HCT116 (cell line): Measurements from ENCODE around the gene ATAD2B. TPM values are rescaled to one million over a fixed set of nuclear protein-coding genes. Genes with fewer than 3 reads are reported as not detected.

ENCODE experiments used
- ATAC-seq: fragments of 200-7000 bp; cut with Tn5 transposase; 2 replicates; pipeline ENCODE4 v1.9.1; 2020; ENCODE audit warnings: mild to moderate bottlenecking, moderate library complexity
- BruUV-seq: library from RNA; stranded (reverse); fragments of 400-500 nt; replicated peaks from 2 replicates; lab custom pipeline; 2021; lab: Mats Ljungman, UMichigan
- CTCF ChIA-PET: fragments of 300-600 bp; sonication (Branson Sonifier 250); formaldehyde crosslinking; loops from one replicate; lab custom pipeline; 2021; ENCODE audit warnings: antibody characterized with exemption; lab: Charles Lee
- POLR2A ChIA-PET: fragments of 300-600, 350-600 bp; sonication (Branson Sonifier 250); formaldehyde crosslinking; loops from one replicate; lab custom pipeline; 2021; ENCODE audit warnings: antibody characterized with exemption; lab: Charles Lee
- RAD21 ChIA-PET, 2 experiments: fragments of 300-600 bp; sonication (Branson Sonifier 250); formaldehyde crosslinking; loops; one replicate each; lab custom pipeline; 2023; ENCODE audit warnings: low total read pairs in 2 of 2; ENCODE audit not compliant: uncharacterized antibody in 2 of 2, unreplicated experiment in 2 of 2, low non-redundant PET in 1 of 2; lab: Charles Lee
- DNase-seq: peaks from one replicate; pipeline ENCODE4 v3.0.0-alpha.2; 2010; ENCODE audit warnings: low read depth, low spot score
- H2AFZ ChIP-seq: fragments of 200-600 bp; shearing (Covaris generic), sonication (generic); 2 replicates; pipeline ENCODE4 v1.6.1; 2017; ENCODE audit warnings: low read depth, mixed run types, mixed read lengths, antibody characterized with exemption, low read length; ENCODE audit not compliant: poor library complexity, severe bottlenecking
- H3K27ac ChIP-seq: 2 replicates; pipeline ENCODE4 v1.5.1; 2012; ENCODE audit warnings: low read depth, low read length
- H3K27me3 ChIP-seq: fragments of 200-600 bp; sonication (generic); 2 replicates; pipeline ENCODE4 v1.6.1; 2016; ENCODE audit warnings: mixed run types, low read length, mixed read lengths; ENCODE audit not compliant: insufficient read depth
- H3K36me3 ChIP-seq, 2 experiments: fragments of 200-500 bp in 1 of 2; fragments of 200-600 bp in 1 of 2; sonication (Bioruptor generic) in 1 of 2; sonication (generic) in 1 of 2; 2 replicates each; pipeline versions ENCODE4 v1.5.1 to v1.6.1; 2014 to 2016; ENCODE audit warnings: low read length in 2 of 2, inconsistent platforms in 1 of 2, mixed read lengths in 1 of 2, mixed run types in 1 of 2; ENCODE audit not compliant: insufficient read depth in 2 of 2, control insufficient read depth in 1 of 2
- H3K4me1 ChIP-seq, 2 experiments: fragments of 200-600 bp in 1 of 2; sonication (generic) in 1 of 2; 2 replicates each; pipeline versions ENCODE4 v1.5.1 to v1.6.1; 2012 to 2017; ENCODE audit warnings: low read length in 2 of 2, inconsistent platforms in 1 of 2, mild to moderate bottlenecking in 1 of 2, mixed read lengths in 1 of 2, mixed run types in 1 of 2, moderate library complexity in 1 of 2; ENCODE audit not compliant: insufficient read depth in 2 of 2, control insufficient read depth in 1 of 2
- H3K4me2 ChIP-seq: fragments of 200-600 bp; sonication (generic); 2 replicates; pipeline ENCODE4 v1.6.1; 2017; ENCODE audit warnings: mixed run types, low read length, mixed read lengths
- H3K4me3 ChIP-seq, 2 experiments: fragments of 200-600 bp in 1 of 2; sonication (generic) in 1 of 2; replicated peaks in 1 of 2; 2 replicates each; pipeline ENCODE4 v1.5.1; 2011 to 2016; ENCODE audit warnings: low read length in 2 of 2, control low read depth in 1 of 2, low read depth in 1 of 2, mild to moderate bottlenecking in 1 of 2, mixed read lengths in 1 of 2, mixed run types in 1 of 2
- H3K79me2 ChIP-seq: fragments of 200-600 bp; sonication (generic); 2 replicates; pipeline ENCODE4 v1.6.1; 2017; ENCODE audit warnings: mild to moderate bottlenecking, mixed run types, low read length, moderate library complexity, mixed read lengths; ENCODE audit not compliant: insufficient read depth
- H3K9ac ChIP-seq: fragments of 200-600 bp; sonication (generic); 2 replicates; pipeline ENCODE4 v1.6.1; 2016; ENCODE audit warnings: low read length, mixed read lengths
- H3K9me2 ChIP-seq: fragments of 200-600 bp; sonication (generic), shearing (Covaris generic); 2 replicates; pipeline ENCODE4 v1.6.1; 2017; ENCODE audit warnings: mixed run types, mild to moderate bottlenecking, moderate library complexity; ENCODE audit not compliant: insufficient read depth
- H3K9me3 ChIP-seq, 2 experiments: fragments of 200-500 bp in 1 of 2; fragments of 200-600 bp in 1 of 2; sonication (Bioruptor generic) in 1 of 2; sonication (generic) in 1 of 2; 2 replicates each; pipeline ENCODE4 v1.6.1; 2014 to 2017; ENCODE audit warnings: low read length in 2 of 2, mixed read lengths in 2 of 2, inconsistent platforms in 1 of 2, low read depth in 1 of 2, mild to moderate bottlenecking in 1 of 2, mixed run types in 1 of 2, moderate library complexity in 1 of 2; ENCODE audit not compliant: control insufficient read depth in 1 of 2, insufficient read depth in 1 of 2
- H4K20me1 ChIP-seq: fragments of 200-600 bp; sonication (generic), shearing (Covaris generic); 2 replicates; pipeline ENCODE4 v1.6.1; 2017; ENCODE audit warnings: mixed run types, mild to moderate bottlenecking, moderate library complexity; ENCODE audit not compliant: insufficient read depth
- RAD21 ChIP-seq: IDR thresholded peaks from 2 replicates; pipeline ENCODE4 v1.6.1; 2012; ENCODE audit warnings: low read depth, mild to moderate bottlenecking
- SRF ChIP-seq: IDR thresholded peaks from 2 replicates; pipeline ENCODE4 v1.6.1; 2012; ENCODE audit warnings: low read depth
- intact Hi-C: fragments of 100-400 bp; cut with micrococcal nuclease; formaldehyde crosslinking; loops from 2 replicates; pipeline ENCODE4 v1.10.0; 2022
- total RNA-seq: library from RNA; stranded (reverse); gene quantifications from one replicate; pipeline ENCODE4 v1.2.1, GENCODE V29; 2021; ENCODE audit not compliant: unreplicated experiment
- TF ChIP-seq, protein P1 (sequence below): IDR thresholded peaks from 2 replicates; pipeline ENCODE4 v1.6.1; 2012; ENCODE audit warnings: low read depth
- TF ChIP-seq, protein P2 (sequence below): IDR thresholded peaks from 2 replicates; pipeline ENCODE4 v1.6.1; 2011; ENCODE audit warnings: mild to moderate bottlenecking, low read length, moderate library complexity; ENCODE audit not compliant: insufficient replicate concordance; ENCODE audit errors: extremely low read depth
- TF ChIP-seq, protein P3 (sequence below): IDR thresholded peaks from 2 replicates; pipeline ENCODE4 v1.6.1; 2012

Gene ATAD2B
- total RNA-seq, 1 experiment from 2014 or later, result 9.6 TPM

DNA sequence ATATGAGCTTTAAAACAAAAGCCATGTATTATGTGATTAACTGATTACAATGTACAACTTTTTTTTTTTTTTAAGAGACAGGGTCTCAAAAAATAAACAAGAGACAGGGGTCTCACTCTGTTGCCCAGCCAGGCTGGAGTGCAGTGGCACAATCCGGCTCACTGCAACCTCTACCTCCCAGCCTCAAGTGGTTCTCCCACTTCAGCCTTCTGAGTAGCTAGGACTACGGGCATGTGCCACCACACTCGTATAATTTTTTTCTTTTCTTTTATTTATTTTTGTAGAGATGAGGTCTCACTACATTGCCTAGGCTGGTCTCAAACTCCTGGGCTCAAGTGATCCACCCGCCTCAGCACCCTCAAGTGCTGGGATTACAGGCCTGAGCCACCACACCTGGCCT, 103.1 kb downstream of the ATAD2B start:
- BruUV-seq, result no TSS peak
- ChIA-PET POLR2A (interaction anchor here (1.4 kb wide), 1 partner anchor 260 kb away, joined by 6 read pairs; no protein-coding TSS in a partner anchor), RAD21 (no interaction called here), CTCF (interaction anchor here (1.3 to 2.6 kb wide), 10 partner anchors 24 to 586 kb away, joined by 3 to 26 read pairs (median 7); partner anchors contain the start of genes ATAD2B, TP53I3 and WDCP)
- Histone ChIP-seq H3K9ac (no peak overlapping the region), H3K4me2 (no peak overlapping the region), H3K79me2 (no peaks in the 10 kb centered on the region), H3K27me3 (no peaks in the 10 kb centered on the region), H3K9me3 (no peaks in the 10 kb centered on the region), H4K20me1 (no peaks in the 10 kb centered on the region), H3K36me3 (no peaks in the 10 kb centered on the region), H3K4me1 (no peaks in the 10 kb centered on the region; a peak in 1 of 4 replicates), H3K27ac (no peak overlapping the region), H2AFZ (no peak overlapping the region), H3K4me3 (no peak overlapping the region), H3K9me2 (no peaks in the 10 kb centered on the region)
- TF ChIP-seq SRF, result no peak
- no peak for TF ChIP-seq RAD21
- TF ChIP-seq, protein P1, sequence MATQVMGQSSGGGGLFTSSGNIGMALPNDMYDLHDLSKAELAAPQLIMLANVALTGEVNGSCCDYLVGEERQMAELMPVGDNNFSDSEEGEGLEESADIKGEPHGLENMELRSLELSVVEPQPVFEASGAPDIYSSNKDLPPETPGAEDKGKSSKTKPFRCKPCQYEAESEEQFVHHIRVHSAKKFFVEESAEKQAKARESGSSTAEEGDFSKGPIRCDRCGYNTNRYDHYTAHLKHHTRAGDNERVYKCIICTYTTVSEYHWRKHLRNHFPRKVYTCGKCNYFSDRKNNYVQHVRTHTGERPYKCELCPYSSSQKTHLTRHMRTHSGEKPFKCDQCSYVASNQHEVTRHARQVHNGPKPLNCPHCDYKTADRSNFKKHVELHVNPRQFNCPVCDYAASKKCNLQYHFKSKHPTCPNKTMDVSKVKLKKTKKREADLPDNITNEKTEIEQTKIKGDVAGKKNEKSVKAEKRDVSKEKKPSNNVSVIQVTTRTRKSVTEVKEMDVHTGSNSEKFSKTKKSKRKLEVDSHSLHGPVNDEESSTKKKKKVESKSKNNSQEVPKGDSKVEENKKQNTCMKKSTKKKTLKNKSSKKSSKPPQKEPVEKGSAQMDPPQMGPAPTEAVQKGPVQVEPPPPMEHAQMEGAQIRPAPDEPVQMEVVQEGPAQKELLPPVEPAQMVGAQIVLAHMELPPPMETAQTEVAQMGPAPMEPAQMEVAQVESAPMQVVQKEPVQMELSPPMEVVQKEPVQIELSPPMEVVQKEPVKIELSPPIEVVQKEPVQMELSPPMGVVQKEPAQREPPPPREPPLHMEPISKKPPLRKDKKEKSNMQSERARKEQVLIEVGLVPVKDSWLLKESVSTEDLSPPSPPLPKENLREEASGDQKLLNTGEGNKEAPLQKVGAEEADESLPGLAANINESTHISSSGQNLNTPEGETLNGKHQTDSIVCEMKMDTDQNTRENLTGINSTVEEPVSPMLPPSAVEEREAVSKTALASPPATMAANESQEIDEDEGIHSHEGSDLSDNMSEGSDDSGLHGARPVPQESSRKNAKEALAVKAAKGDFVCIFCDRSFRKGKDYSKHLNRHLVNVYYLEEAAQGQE, result no peak
- TF ChIP-seq, protein P2, sequence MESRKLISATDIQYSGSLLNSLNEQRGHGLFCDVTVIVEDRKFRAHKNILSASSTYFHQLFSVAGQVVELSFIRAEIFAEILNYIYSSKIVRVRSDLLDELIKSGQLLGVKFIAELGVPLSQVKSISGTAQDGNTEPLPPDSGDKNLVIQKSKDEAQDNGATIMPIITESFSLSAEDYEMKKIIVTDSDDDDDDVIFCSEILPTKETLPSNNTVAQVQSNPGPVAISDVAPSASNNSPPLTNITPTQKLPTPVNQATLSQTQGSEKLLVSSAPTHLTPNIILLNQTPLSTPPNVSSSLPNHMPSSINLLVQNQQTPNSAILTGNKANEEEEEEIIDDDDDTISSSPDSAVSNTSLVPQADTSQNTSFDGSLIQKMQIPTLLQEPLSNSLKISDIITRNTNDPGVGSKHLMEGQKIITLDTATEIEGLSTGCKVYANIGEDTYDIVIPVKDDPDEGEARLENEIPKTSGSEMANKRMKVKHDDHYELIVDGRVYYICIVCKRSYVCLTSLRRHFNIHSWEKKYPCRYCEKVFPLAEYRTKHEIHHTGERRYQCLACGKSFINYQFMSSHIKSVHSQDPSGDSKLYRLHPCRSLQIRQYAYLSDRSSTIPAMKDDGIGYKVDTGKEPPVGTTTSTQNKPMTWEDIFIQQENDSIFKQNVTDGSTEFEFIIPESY, result no peak
- TF ChIP-seq, protein P3, sequence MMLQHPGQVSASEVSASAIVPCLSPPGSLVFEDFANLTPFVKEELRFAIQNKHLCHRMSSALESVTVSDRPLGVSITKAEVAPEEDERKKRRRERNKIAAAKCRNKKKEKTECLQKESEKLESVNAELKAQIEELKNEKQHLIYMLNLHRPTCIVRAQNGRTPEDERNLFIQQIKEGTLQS, result no peak
- ATAC-seq (no peak), DNase-seq (no peak)
- intact Hi-C loops, result loop anchor here (1.0 to 10.0 kb wide), 4 partner anchors 237 to 561 kb away; partner anchors contain the start of gene TP53I3
